Gastroesophageal sphincter (tissue), 3 donors: ENCODE data around the gene SDHA.

ENCODE experiments used
- CTCF ChIP-seq, 4 experiments: fragments of 200-600 bp in 2 of 4; fragments of 450-650 bp in 2 of 4; sonication (generic) in 1 of 4; IDR thresholded peaks; one replicate each; pipeline ENCODE4 v1.5.1; 2017 to 2019; ENCODE audit warnings: antibody characterized with exemption in 4 of 4, mild to moderate bottlenecking in 2 of 4, moderate library complexity in 2 of 4
- EP300 ChIP-seq: sonication (generic); formaldehyde crosslinking; IDR thresholded peaks from one replicate; pipeline ENCODE4 v1.6.1; 2017; ENCODE audit warnings: antibody characterized with exemption, mild to moderate bottlenecking
- POLR2A ChIP-seq, 2 donors: fragments of 450-650 bp; IDR thresholded peaks; one replicate each; pipeline ENCODE4 v1.6.1; 2017; ENCODE audit warnings: antibody characterized with exemption in 2 of 2, mild to moderate bottlenecking in 2 of 2, moderate library complexity in 1 of 2

GRCh38 chr5:230711-231110, 12.6 kb downstream of the SDHA start:
- TF ChIP-seq EP300 (no peak), CTCF (IDR thresholded peaks at IDR 0.05) (no peak), POLR2A (IDR thresholded peaks at IDR 0.05) (no peak)
